ENCODE measurements around the gene CAPN13.

The CAPN13 gene

DNA sequence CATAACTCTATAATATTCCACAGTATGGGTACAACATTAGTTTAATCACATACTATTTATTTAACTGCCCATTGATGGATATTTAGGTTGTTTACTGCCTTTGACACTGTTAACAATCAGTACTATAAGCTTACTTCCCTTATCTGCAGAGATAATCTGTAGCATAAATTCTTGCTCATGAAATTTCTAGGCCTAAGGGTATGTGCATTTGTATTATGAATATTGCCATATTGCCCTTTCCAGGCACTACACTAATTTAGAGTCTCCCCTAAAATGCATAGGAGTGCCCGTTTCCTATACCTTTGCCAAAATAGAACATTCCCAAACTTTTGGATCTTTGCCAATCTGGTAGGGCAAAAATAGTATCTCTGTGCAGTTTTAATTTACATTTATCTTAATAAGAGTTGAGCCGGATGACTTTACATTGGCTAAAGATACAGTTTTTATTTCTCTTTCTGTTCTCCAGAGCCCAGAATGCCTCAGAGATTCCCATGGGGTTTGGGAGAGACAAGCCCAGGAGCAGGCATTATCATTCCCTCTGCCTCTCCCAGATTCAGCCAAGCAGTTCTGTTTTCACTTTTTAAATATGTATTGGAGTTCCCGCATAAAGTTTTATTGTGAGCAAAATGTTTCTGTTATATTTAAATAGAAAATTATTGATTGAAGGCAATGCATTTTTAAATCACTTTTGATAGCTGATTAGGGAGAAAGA lies 102.8 kb downstream of the CAPN13 start:
- TF ChIP-seq GATA2 (IDR thresholded peaks at IDR 0.05; ENCODE audit: low read depth, low read length): no peak
- 0 out of 2 replicates have a peak, but pooled peaks have one; percentile 22 for TF ChIP-seq GATA3 (IDR thresholded peaks at IDR 0.05; ENCODE audit: low read depth, low read length)

DNA sequence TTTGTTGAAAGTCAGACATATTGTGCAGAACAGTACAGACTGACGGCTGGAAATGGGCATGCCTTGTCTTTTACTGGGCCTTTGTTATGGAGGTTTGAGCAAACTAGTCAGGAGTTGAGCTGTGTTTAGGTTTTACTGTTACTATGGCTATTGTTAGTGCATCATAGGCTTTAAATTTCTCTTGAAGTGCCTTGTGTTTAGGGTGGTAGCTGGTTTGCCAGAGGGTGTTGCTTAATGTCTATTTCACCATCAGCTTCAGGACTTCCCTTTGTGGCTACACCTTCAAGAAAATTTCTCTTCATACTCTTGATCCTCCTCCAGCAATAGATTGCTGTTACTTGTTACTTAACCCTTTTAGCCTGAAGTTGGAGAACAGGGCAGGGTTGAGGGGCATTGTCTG lies 104.6 kb downstream of the CAPN13 start:
- TF ChIP-seq GATA3 (IDR thresholded peaks at IDR 0.05; ENCODE audit: low read depth, low read length): no peak
- no peak for TF ChIP-seq GATA2 (IDR thresholded peaks at IDR 0.05; ENCODE audit: low read depth, low read length)

DNA sequence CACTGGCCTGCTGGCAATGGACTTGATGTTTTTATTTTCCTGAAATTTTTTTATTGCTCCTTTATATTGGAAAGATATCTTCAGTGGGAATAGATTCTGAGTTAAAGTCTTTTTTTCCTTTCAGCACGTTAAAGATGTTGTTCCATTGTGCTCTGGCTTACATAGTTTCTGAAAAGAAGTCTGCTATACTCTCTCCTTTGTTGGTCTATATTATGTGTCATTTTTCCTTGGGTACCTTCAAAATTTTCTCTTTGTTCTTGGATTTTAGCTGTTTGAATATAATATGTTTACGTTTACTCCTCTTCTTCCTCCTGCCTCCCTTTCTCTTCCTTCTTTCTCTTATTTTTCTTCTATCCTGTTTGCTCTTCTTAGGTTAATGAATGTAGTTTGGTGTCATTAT lies 105.5 kb downstream of the CAPN13 start:
- TF ChIP-seq GATA2 (IDR thresholded peaks at IDR 0.05; ENCODE audit: low read depth, low read length): no peak
- TF ChIP-seq GATA3 (IDR thresholded peaks at IDR 0.05; ENCODE audit: low read depth, low read length): no peak

DNA sequence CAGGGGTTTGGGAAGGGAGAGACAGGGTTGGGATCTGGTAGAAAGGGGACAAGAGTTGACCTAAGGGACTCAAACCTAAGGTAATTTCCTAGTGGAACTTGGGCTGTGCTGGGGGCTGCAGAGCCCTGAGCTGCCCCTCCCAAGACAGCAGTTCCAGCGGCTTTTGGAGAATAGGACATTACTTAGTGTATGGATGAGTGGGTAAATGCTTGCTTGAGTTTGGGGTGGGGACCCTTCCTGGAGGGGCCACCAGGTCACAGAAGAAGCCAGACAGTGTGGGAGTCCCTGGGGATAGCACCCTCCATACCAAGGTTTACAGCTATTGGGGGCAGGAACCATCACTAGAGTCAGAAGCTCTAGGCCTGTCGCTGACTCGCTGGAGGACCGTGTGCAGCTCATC lies 111.5 kb downstream of the CAPN13 start:
- TF ChIP-seq GATA2 (IDR thresholded peaks at IDR 0.05; ENCODE audit: low read depth, low read length) (no peak), GATA3 (IDR thresholded peaks at IDR 0.05; ENCODE audit: low read depth, low read length) (no peak)

DNA sequence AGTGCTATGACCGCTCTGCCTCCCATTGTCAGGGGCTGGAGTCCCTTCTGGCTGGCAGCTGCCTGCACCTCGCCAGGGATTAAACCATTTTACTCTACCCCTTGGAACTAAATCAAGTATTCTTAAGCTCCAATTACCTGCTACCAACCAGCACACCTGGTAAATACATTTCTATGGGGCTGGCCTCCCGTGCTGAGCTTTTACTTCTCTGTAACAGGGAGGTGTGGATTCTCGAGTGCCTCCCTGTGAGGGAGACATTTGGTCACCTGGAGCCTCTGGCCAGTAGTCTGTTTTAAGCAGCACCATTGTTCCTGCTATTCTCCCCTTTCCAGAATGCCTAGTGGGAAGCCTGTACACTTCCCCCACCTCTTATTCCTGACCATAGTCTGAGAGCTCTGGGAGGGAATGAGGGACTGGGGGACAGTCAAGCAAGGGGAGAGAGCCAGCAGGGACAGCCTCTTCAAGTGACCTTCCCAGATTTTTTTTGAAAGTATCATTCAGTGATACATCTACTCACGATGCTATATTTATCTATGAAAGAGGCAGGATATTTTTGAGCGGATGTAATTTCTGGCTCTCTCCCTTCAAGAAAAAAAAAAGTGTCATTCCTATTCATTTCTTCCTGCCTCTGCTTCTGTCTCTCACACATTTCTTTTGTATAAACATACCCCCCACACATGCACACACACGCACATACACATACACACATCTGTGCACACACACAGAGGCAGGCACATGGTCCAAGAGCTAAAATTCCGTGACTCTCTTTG lies 112.8 kb downstream of the CAPN13 start:
- TF ChIP-seq GATA3 (IDR thresholded peaks at IDR 0.05; ENCODE audit: low read depth, low read length) (no peak), GATA2 (IDR thresholded peaks at IDR 0.05; ENCODE audit: low read depth, low read length) (no peak)

DNA sequence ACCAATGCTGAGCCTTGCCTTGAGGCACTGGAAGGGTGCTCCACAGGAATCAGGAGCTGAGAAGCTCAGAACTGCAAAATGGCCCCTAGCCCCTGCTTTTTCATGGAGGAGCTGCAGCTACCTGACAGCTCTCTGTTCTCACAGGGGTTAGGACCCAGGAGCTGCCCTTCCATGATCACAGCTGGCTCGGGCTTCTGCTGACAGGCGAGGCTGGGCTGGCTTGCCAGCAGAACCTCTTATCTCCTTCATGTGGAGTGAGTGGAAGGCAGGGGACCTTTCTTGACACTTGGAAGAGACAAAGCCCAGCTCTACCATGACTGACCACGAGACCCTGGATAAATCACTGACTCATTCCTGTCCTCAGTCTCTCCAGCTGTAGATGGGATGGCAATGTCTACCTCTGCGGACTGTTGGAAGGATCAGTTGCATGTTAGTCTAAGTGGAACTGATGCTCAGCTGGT lies 113.4 kb downstream of the CAPN13 start:
- TF ChIP-seq GATA2 (IDR thresholded peaks at IDR 0.05; ENCODE audit: low read depth, low read length) (no peak), GATA3 (IDR thresholded peaks at IDR 0.05; ENCODE audit: low read depth, low read length) (no peak)

DNA sequence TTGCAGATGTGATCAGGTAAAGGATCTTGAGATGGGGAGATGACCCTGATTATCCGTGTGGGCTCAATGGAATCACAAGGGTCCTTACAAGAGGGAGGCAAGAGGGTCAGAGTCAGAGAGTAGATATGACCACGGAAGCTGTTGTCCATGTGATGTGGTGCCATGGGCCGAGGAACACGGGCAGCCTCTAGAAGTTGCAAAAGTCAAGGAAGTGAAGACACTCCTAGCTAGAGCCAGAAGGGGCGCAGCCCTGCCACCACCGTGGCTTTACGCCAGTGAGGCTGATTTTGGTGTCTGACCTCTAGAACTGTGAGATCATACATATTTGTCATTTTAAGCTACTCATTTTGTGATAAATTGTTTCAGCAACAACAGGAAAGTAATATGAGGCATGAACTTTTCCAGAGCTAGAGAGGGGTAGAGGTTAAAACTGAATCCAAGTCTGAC lies 114.4 kb downstream of the CAPN13 start:
- no peak for TF ChIP-seq GATA3 (IDR thresholded peaks at IDR 0.05; ENCODE audit: low read depth, low read length)
- TF ChIP-seq GATA2 (IDR thresholded peaks at IDR 0.05; ENCODE audit: low read depth, low read length): no peak

DNA sequence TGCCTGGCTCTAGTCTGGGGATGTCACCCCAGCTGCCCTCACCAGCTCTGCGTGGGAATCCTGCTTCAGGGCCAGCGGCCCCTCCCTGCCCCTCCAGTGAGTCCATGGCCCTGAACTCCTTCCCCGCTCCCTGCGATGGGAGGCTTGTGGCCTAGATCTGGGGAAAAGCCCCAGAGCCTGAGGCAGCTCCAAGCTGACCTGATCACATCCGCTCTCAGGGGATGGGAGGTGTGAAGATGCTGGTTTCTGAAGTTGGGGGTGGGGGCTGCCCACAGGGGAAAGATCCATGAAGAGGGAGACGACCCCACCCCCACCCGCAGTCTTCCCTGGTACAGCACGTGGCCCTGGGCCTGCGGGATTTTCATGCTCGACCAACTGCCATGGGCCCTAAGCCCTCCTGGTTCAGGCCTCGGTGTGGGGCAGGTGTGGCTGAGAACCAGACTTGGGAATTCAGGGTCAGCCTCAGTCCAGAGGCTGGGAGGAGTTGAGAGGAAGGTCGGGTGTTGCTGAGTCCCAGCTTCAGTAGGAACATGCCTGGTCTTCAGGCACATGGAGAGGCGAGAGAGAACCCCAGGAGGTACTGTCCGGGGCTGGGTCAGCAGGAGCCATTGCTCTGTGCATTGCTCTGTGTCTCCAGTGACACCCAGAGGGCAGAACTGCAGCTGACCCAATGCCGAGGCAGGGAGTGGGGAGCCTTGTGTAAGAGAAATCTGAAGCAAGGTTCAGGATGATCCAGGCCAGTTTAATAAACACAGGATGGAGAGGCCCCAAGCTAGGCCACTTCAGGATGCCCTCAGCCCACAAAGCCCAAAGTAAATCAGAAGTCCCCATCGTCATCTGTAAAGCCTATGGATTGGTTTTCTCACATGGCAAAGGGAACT lies 115.1 kb downstream of the CAPN13 start:
- TF ChIP-seq GATA2 (IDR thresholded peaks at IDR 0.05; ENCODE audit: low read depth, low read length) (no peak), GATA3 (IDR thresholded peaks at IDR 0.05; ENCODE audit: low read depth, low read length) (no peak)

DNA sequence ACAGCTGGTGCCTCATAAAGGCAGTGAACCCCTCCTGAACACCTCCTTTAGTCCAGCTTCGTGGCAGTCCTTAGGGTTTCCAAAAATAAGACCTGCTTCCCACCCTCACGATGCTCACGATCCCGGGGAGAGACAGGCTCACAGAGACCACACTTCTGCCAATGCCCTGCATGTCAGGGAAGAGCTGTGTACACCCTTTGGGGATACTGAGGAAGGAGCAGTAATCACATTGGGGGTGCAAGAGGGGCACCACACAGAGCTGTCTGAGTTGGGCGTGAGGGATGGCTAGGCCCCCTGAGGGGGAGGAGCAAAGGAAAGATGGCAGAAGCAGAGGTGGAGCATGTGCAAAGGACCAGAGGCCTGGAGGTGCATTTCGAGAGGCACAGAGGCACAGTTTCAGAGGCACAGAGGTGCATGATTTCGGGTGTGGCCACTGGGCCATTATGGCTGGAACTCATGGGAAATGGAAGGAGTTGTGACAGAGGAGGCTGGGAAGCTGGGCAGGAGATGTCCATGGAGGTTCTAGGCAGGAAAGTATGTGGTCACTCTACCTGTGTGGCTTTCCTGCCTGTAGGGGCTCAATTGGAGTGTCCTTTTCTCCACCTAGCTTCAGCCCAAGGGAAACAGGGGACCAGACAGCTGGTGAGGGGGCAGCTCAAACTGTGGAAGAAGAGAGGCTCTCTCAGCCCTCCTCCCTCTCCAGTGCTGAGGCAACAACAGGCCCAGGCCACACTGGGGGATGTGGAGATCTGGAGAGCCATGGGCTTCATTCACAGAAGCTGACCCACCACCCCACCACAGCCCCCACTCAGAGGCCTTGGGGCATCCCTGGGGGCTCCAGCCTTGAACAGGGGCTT lies 115.9 kb downstream of the CAPN13 start:
- TF ChIP-seq GATA2 (IDR thresholded peaks at IDR 0.05; ENCODE audit: low read depth, low read length): no peak
- no peak for TF ChIP-seq GATA3 (IDR thresholded peaks at IDR 0.05; ENCODE audit: low read depth, low read length)

DNA sequence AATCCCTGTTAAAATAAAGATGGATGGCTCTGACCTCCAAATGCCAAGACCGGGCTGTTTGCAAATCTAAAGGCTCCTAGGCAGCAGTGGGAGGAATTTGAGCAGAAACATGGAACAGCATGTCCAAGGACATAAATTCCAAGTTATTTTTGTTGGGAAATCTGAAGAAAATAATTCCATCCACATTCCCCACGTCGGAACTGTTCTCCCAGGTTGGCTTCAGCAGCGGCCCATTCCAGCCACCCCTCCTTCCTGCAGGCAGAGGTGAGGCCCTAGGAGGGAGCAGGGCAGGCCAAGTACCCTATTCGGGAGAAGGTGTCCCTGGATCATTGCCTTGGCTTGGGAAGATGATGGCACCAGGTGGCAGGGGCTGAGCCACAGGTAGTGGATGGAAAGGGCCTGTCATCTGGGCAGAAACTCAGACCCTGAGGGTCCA lies 117.1 kb downstream of the CAPN13 start:
- TF ChIP-seq GATA2 (IDR thresholded peaks at IDR 0.05; ENCODE audit: low read depth, low read length): no peak
- TF ChIP-seq GATA3 (IDR thresholded peaks at IDR 0.05; ENCODE audit: low read depth, low read length): no peak

DNA sequence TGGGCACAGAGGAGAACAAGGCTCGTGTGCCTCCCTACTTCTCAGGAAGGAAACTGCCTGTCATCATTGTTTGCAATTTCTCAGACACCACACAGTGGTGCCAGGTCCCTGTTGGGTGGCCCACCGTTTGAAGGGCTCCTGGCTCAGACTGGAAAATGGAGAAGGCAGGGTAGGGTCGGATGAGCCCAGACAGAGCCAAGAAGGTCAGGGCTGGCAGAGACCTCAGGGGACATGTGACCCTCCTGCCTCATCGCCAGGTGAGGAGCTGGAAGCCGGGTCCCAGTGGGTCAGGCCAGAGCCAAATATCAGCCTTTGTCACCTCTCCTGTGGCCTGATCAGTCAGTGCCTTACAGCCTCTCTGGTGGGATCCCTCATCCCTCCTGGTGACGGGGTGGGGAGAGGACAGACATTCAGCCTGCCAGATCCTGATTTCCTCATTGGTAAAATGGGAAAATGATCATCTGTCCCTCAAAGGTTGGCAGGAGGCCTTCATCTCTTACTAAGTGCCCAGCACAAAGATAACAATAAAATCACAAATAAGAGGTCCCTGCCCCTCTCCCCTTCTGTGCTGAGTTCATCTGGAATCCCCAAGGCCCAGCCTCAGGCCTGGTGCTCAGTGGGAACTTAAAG lies 117.6 kb downstream of the CAPN13 start:
- TF ChIP-seq GATA2 (IDR thresholded peaks at IDR 0.05; ENCODE audit: low read depth, low read length): no peak
- no peak for TF ChIP-seq GATA3 (IDR thresholded peaks at IDR 0.05; ENCODE audit: low read depth, low read length)

DNA sequence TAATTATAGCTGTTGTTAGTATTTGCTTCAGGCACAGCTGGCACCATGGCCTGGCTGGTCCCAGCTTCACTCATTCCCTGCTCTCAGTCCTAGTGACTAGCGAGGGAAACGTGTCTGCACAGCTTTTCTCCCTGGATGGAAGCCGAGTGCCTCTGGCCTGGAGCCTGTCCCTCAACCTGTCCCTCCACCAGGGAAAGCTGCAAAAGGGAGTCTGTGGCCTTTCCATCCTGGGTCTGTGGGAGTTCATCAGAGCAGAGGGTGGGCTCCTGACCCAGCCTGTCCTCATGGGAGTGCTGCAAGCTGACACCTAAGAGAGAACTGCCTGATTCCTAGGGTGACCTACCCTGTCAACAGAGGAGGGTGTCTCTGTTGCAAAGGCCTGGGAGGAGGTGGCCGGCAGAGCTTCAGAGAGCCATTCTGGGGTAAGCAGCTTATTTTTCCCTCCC lies 118.3 kb downstream of the CAPN13 start:
- no peak for TF ChIP-seq GATA2 (IDR thresholded peaks at IDR 0.05; ENCODE audit: low read depth, low read length)

DNA sequence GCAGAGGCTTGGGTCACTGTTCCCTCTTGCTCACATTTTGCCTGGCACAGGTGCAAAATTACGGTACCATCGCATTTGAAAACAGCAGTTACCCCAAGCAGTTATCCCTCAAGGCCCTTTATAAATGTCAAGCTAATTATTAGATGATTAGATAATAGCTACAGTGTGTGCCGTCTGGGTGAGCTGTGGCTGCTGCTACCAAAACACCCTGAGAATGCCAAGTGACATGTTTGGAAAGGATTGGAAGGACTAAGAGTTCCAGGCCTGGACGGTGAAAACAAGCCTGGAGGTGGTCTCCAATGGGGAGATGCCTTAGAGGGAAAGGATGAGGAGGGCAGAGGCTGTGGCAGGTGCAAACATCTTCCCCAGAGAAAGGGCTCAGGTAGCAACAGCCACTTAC lies 120.6 kb downstream of the CAPN13 start:
- TF ChIP-seq GATA3 (IDR thresholded peaks at IDR 0.05; ENCODE audit: low read depth, low read length) (no peak), GATA2 (IDR thresholded peaks at IDR 0.05; ENCODE audit: low read depth, low read length) (no peak)

Measured in SH-SY5Y (cell line).